Caki2 (cell line): ENCODE results near the gene TAX1BP3. TPM values are rescaled to one million over a fixed set of nuclear protein-coding genes. Genes with fewer than 3 reads are reported as not detected.
A peak's percentile ranks its signal among the peaks of the same experiment; 100 is the strongest.

Experiments
- DNase-seq: peaks from one replicate; pipeline ENCODE4 v3.0.0-alpha.2; 2015; ENCODE audit warnings: low read depth
- in situ Hi-C: cut with HindIII; loops from 2 replicates; pipeline ENCODE4 v1.10.0; 2016; ENCODE audit warnings: low sequenced_read_pairs, low pct_unique_long_range_greater_than_20kb, mixed read lengths
- total RNA-seq: library from RNA; depleted of rRNA; stranded (reverse); fragments of >200 nt; shearing (Covaris generic); gene quantifications from 2 replicates; pipeline ENCODE4 v1.2.3, GENCODE V29; 2014; ENCODE audit warnings: low replicate concordance

TAX1BP3 gene
- total RNA-seq, 1 experiment from 2014 or later, result 136 TPM

DNA sequence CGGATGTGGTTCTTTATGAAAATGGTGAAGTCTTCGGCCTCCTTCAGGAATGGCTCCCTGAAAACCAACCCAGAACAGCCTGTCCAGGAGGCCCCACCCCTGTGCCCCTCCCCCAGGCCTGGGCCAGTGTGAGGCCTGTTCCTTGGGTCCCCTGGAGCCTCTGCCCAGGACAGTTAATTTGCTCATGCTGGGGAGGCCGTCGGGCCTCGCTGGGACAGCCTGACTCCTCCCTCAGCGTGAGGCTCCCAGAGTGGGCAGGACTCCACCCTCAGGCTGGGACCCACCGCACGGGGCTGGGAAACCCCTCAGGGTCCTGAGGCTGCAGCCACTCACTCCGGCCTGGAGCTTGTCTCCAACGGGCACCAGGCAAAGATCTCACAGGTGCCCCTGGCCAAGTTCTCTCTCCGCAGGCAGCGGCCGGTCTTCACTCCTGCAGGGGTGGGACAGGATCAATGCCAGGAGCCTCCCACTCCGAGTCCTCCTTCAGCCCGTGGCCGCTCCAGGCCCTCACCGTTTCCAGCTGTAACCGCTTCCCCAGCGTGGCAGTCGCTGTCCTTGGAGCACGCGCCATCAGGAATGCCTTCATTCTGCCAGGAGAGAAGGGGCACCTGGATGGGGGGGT, 21.8 kb upstream of the TAX1BP3 start:
- in situ Hi-C loops, result no loop called here

GRCh38 chr17:3689262-3690093, 21.1 kb upstream of the TAX1BP3 start:
- in situ Hi-C loops, result no loop called here
- no peak for DNase-seq

More for the DNA sequence above, 21.8 kb upstream of the TAX1BP3 start:
- no peak for DNase-seq

DNA sequence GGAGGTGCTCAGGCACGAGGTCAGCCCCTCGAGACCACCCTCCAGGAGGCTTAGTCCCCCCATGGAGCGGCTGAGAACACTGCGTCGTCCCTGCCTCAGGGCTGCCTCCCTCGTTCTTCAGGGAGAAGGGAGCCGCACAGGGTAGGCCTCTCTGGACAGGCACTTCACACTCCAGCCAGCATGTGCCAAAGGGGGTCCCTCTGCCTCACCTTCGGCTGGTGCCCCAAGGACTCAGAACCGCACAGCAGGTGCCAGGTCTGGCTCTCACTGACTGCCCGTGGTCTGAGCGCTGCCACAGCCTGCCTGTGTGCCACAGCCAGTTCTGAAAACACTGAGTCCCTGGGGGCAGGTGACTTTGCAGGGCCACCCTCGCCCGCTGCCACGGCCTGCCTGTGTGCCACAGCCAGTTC, 20.5 kb upstream of the TAX1BP3 start:
- DNase-seq, result no peak
- in situ Hi-C loops, result no loop called here

GRCh38 chr17:3688027-3688553, 19.7 kb upstream of the TAX1BP3 start:
- no peak for DNase-seq
- in situ Hi-C loops, result no loop called here

- in situ Hi-C loops, result no loop called here
Observed at GRCh38 chr17:3685174-3685573, 16.8 kb upstream of the TAX1BP3 start.

DNA sequence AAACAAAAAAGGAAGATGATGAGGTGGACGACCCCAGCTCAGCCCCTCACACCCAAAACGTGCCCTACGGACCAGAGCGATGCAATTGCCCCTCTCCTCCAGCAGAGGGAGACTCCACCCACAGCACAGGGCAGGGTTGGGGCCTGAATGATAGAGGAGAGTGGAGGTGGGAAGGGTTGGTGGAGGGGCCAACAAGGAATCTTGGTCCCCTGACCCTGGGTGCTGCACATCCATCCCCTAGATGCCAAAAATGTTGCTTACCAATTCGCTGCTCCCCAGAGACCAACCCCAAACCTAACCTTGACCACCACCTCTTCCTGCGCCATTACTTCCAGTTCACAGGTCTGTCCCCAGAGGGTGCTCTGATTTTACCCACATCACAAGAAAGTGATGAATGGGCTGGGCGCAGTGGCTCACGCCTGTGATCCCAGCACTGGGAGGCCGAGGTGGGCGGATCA, 14.7 kb upstream of the TAX1BP3 start:
- in situ Hi-C loops, result no loop called here
- peak; percentile 25 for DNase-seq

More at GRCh38 chr17:3685174-3685573, 16.8 kb upstream of the TAX1BP3 start:
- no peak for DNase-seq

DNA sequence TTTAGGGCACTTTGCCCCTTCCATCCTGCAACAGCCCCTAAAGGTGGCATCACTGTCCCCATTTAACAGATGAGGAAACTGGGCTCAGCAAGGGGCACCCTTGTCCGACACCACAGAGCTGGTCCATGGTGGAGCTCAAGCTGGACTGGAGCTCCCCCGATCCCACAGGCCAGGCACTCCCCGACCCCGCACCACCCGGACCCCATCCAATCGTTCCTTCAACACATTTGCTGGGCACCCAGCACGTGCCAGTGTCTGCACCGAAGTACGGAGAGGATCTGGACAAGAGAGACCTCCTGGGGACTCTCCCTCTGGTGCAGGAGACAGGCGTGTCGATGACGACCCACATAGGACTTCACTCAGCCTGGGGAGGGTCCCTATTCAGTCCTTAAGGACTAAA, 13.7 kb upstream of the TAX1BP3 start:
- in situ Hi-C loops, result no loop called here
- DNase-seq, result no peak

DNA sequence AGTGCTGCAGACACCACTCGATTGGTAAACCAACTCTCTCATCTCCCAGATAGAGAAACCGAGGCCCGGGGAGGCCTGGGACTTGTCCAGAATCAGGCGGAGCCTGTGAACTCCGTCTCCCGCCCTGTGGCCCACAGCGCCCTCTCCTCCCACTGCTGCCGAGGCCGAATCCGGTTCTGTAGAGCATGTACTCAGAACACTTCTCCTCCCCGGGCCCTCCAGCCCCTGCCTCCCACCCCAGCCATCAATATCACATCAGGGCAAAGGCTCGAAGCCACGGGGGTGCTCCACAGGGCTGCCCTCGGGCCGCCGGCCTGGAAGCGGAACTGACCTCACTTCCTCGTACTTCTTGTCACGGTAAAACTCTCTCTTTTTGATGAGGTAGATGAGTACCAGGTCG, 13.2 kb upstream of the TAX1BP3 start:
- DNase-seq, result no peak
- in situ Hi-C loops, result no loop called here

DNA sequence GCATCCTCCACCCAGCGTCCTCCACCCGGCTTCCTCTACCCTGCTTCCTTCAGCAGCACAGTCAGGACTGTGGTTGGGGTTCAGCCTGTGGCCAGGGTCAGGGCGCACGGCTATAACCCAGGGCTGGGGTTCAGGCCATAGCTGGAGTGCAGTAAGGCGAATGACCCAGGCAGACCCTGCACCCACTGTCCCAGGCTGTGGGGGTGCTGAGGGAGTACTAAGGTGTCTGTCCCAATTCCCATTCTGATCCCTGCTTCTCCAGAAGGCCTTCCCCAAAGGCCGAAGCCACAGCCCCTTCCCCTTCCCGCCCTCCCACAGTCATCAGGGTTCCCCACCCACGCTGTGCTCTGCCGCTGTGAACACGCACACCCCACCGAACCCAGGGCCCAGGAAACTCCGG, 12.7 kb upstream of the TAX1BP3 start:
- in situ Hi-C loops, result no loop called here
- no peak for DNase-seq

GRCh38 chr17:3679531-3680126, 11.3 kb upstream of the TAX1BP3 start:
- no peak for DNase-seq
- in situ Hi-C loops, result no loop called here

DNA sequence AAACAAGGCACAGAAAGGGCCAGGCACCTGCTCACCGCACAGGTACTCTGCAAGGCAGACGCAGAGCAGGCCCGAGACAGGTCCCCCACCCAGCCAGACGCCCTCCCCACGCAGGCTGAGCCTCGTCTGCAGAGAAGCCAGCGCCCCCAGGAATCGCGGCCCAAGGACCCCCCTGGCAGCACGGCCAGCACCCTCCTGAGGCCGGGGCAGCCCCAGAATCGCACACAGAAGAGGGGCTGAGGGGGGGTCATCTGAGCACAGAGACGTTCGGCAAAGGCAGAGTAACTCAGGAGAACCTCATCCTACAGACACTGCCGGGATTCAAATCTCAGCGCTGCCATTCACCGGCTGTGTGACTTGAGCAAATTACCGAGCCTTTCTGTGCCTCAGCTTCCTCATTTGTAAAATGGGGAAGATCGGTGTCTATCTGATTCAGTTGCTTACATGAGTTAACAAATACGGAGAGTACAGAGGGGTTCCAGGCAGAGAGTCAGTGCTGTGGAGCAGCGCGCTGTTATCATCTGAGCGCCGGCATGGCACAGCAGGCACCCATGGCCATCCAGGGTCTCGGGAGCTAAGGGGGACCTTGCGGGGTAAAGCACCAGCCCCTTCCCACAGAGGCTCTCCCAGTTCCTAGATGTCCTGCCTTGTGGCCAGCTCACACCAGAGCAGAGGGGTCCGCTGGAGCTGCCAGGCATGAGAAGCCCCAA, 10.6 kb upstream of the TAX1BP3 start:
- no peak for DNase-seq
- in situ Hi-C loops, result no loop called here

- in situ Hi-C loops, result no loop called here
Observed at GRCh38 chr17:3678095-3678820, 9.9 kb upstream of the TAX1BP3 start.

GRCh38 chr17:3675886-3676285, 7.5 kb upstream of the TAX1BP3 start:
- no peak for DNase-seq
- in situ Hi-C loops, result no loop called here

More at GRCh38 chr17:3678095-3678820, 9.9 kb upstream of the TAX1BP3 start:
- DNase-seq, result no peak

DNA sequence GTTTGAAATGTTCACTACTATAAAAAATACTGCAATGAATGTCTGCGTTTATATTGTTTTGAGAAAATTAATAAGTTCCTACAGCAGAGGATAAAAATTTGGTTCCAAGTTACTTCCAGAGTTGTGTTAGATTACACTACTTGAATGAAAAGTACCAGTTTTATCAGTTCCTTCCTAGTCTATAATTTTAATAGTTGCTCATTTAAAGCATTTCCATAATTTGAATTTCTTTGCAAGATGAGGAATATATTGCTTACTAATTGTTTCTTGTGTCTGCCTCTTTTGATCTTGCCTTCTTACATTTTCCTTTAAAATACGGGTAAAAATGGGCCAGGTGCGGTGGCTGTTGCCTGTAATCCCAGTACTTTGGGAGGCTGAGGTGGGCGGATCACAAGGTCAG, 4.2 kb upstream of the TAX1BP3 start:
- in situ Hi-C loops, result no loop called here
- DNase-seq, result no peak

DNA sequence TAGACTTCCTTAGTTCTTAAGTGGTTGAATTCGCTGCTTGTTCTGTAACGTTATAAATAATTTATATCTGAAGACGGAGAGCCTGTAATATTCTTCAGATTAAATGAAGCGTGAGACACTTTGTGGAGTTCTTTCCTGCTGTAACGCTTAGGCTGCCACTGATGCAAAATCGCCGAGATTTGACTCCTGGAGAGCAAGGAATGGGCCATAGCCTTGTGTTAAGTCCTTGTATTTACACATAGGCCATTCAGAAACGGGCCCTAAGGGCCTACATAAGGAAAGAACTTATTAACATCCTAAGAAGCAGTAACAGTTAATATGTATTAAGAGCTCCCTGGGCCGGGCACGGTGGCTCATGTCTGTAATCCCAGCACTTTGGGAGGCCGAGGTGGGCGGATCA, 1.2 kb upstream of the TAX1BP3 start:
- in situ Hi-C loops, result no loop called here
- DNase-seq, result no peak

GRCh38 chr17:3669085-3669347, 638 bp upstream of the TAX1BP3 start:
- DNase-seq, result no peak
- in situ Hi-C loops, result no loop called here

DNA sequence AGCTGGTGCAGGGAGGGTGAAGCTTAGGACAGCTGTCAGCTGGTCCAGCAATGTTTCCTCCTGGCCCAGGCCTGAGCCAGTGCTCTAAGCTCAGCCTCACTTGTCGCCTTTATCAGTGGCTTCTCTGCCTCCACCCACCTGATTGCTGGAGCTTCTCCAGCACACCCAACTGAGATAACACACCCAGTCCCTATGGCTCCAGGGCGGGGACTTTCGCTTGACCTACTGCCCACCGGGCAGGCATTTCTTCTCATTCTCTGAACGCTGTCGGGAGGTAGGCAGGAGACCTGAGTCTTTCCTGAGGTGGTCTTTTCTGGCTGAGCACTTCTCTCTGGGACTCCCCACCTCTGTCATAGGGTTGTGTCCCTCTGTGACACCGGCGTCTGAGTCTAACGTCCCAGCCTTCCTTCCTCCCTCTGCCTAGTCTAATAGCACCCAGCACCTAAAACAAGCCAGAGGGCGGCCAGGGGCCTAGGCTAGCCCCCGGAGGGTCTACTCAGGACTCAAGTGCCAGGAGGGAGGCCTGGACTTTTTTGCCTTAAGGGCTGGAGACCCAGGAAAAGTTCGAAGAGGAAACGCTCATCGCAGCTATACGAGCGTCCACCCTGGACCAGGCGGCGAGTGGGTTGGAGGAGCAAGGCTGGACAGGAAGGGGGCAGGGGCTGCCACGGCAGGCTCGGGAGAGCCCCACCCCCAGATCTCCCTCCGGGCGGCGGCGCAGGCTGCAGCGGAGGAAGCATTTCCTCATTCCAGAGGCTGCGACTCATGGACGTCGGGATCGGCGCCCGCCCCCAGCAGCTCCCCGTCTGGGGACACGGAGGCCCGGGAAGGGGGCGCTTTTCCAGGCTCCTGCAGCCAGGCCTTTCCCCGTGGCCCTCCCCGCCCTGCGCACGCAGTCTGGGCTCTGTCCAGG, 756 bp downstream of the TAX1BP3 start:
- in situ Hi-C loops, result no loop called here
- DNase-seq, result peak; percentile 83
